Femur (tissue), 1 donor: Measurements from ENCODE around the gene HS1BP3.

Source experiments
- DNase-seq: peaks from one replicate; pipeline ENCODE4 v3.0.0-alpha.2; 2017

The HS1BP3 gene

GRCh38 chr2:20580690-20581437 is 70.0 kb downstream of the HS1BP3 start:
- no peak for DNase-seq

DNA sequence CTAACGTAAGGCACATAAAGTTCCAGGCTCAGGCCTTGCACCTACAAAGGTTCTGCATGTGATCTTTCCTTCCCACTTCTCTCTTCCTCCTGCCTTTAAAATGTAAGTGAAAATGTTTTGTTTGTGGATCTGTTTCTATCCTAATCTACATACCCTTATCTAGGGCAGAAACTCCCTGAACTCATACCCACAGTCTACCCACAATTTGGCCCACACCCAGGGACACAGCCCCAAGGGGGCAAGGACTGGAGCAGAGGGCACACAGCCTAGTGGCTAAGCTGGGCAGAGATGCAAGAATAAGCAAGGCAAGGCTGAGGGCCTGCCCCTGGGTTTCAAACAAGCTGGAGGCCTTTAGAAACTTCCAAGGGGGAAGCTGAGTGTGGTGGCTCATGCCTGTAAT is 71.0 kb downstream of the HS1BP3 start:
- DNase-seq, result no peak

- peak; percentile 89 for DNase-seq
These were observed 71.7 kb downstream of the HS1BP3 start for GRCh38 chr2:20578895-20579825.

- DNase-seq, result no peak
These were observed 72.5 kb downstream of the HS1BP3 start for GRCh38 chr2:20578266-20578894.

DNA sequence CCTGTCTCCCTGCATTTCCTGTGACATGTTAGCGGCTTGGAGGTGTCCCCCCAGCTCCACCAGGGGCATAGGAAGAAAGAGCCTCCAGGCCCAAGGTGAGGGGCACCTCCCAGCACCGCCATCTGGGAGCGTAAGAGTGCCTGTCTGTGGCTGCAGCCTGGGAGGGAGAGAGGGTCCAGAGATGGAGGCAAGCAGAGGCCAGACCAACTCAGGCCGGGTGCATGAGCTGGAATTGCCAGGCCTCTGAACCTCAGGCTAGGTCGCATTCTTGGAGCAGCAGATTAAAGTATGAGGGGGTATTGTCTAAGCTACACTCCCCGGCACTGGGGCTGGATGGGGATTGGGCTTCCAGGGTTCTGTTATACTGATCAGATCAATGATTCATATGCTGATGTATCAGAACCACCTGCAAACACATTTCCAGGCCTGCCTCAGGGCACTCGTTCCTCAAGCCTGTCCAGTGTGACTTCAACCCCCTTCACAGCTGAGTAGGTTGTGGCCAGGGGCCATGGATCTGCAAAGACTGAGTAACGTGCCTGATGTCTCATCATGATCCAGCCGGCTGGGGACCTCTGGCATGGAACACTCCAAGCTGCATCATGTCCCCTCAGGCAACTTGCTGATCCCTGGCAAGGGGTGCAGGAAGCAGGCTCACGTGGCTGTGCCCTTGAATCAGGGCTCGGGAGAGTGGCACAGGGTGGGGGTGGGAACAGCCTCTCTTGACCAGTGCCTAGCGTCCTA is 73.2 kb downstream of the HS1BP3 start:
- no peak for DNase-seq

DNA sequence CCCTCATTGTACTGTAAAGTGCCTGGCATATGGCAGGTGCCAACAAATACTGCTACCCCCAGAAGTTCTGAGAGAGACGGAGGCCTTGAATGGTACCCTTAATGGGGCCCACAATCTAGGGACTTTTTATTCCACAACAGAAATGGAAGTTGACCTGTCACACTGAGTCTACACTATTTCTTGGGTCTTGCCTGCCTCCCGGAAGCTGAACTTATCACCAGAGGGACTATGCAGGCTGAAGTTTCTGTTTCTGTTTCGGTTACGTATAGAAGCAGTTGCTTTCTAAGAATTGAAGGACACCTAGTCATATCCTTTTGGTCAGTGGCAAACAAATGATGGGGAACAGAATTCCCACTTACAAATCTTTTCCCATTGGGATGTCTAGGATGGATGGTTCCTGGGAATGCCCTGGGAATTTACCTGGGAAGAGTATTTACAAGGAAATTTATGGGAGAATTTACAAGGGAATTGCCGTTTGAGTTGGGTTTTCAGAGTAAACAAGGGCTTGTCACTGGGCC is 74.2 kb downstream of the HS1BP3 start:
- no peak for DNase-seq

- no peak for DNase-seq
These were observed 74.8 kb downstream of the HS1BP3 start for GRCh38 chr2:20575935-20576597.

GRCh38 chr2:20575414-20575813 is 75.5 kb downstream of the HS1BP3 start:
- no peak for DNase-seq

GRCh38 chr2:20574930-20575329 is 76.0 kb downstream of the HS1BP3 start:
- no peak for DNase-seq

- DNase-seq, result no peak
These were observed 76.4 kb downstream of the HS1BP3 start for GRCh38 chr2:20574423-20574911.

DNA sequence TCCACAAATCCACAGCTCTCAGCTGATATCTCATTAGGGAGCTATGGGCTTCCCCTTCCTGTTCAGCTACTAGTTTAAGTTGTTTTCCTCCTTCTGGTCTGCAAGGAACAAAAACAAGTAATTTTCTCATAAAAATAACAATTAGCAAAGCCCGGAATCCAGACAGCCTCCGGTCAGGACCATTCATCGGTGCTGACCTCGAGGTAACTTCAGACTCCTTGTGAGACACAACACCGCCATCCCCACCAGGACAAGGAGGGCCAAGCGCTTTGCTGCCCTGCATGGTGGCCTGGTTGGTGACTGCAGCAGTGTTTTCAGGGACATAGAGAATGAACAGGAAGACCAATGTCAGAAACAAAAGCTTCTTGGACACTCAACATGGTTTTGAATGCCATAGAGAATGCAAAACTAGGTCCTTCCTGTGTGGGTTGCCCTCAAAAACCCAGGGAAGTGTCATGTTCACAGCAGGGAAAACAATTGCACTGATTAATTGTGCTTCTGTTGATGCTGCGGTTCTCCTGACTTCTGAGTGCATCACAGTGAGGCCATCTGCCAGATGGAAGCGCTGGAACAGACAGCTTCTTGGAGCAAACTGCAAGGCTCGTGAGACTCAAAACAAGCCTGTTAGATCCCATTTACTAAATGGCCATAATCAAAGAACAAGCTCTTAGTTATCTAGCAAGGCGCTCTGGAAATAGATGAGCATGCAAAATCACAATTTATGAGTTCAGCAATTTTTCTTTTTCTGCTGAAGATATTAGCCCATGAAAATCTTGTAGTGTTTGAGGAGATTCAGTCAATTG is 77.1 kb downstream of the HS1BP3 start:
- DNase-seq, result peak; percentile 68

DNA sequence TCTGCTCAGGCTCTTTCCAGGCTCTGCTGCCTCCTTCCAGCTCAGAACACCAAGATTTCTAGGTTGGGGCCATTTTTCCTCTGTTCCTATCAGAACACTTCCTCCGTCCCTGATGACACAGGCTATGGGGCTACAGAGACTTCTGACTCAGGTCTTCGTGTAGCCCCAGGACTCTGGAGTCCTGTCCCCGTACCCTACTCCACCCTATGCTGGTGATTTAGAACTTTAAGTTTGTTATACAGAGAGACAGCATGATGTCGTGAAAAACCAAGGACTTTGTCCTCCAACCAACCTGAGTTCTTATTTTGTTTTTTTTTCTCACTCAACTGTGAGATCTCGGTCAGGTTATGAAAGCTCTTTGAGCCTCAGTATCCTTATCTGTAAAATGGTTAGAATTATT is 78.7 kb downstream of the HS1BP3 start:
- DNase-seq, result no peak

DNA sequence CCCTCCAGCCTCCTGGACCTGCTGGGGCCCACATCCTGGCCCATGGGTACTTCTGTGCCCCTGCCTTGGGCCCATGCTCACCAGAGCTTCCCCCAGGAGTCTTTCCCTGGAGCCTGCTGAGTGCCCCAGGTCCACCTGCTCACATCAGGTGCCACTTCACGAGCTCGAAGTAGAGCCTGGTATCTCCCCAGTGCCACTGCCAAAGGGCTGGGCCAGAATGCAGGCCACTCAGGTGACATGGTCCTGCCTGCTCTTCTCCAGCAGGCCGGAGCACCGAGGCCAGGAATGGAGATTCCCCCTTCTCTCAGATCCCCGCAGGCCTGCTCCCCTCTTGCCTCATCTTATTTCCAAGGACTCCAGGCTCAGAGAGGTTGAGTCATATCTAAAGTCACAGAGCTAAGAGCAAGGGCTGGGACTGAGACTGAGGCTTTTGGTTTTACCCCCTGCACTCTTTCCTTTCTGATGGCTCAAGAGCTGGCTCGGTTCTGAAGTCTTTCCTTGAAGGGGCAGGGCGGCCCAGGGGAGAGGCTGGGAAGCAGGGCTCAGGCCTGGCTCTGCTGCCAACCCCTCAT is 79.2 kb downstream of the HS1BP3 start:
- DNase-seq, result no peak

- no peak for DNase-seq
These were observed 79.7 kb downstream of the HS1BP3 start for GRCh38 chr2:20571231-20571630.

DNA sequence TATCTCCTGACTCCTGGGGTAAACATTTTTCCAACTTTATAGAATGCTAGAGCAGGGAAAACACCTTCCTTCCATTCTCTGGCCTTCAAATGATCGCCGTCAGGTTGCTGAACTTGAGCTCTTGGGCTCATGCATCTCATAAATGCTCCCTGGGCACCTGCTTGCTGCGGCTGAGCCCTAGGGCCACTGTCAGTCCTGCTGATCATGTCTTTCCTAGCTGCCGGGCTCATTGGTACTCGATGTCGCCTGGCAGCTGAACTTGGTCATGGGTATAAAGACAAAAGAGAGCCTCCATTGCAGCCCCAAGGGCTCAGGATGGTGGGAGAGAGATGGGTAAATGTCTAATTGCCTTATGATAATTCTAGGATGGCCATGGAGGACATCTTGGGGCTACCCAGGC is 80.6 kb downstream of the HS1BP3 start:
- no peak for DNase-seq

DNA sequence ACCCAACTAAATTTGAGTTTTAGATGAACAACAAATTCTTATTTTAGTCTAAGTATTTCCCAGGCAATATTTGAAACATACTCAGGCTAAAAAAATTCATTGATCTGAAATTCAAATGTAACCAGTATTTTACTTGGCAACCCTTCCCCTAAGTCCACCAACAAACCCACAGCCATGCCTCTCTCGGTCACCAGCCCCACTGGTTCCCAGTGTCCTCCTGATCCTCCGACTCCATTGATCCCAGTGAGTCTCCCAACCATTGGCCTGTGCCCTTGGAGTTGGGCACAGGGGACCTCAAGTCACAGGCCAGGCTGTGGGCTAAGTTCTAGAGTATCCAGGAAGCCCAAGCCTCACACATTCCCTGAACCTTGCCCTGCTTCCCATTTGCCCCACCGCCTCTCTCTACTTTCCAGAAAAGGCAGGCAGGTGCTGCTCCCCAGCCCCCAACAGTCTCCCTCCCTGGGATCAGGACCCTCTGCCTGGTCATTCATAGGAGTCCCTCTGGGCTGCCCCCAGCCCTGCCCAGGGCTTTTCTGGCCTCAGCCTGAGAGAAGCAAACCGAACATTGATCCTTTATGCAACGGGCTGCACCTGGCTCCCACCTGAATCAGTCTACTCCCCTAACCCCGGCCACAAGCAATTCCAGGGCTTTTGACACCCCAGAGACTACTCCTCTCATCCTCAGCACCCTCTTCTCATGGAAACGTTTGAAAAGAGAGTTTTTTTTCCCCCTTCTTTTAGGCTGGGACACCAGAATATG is 81.3 kb downstream of the HS1BP3 start:
- no peak for DNase-seq

GRCh38 chr2:20568501-20569463 is 82.1 kb downstream of the HS1BP3 start:
- no peak for DNase-seq

DNA sequence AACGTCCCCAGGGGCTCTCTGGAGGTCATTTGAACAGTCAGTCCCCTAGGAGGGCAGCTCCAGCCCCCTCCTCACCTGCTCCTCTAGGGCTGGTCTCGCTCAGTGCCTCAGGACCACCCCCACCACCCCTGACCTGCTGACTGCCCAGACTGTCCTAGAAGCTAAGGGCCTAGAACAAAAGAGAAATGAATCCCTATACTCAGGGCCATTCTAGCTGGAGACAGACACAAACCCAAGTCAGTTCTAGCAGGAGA is 83.0 kb downstream of the HS1BP3 start:
- DNase-seq, result no peak
